Measurements from ENCODE around the gene ARHGEF9.
"Not testable (repeated sequence)": the region's sequence is repeated elsewhere in the genome, so short reads cannot be mapped to it uniquely, and the experiment has no call there.

ARHGEF9 gene

DNA sequence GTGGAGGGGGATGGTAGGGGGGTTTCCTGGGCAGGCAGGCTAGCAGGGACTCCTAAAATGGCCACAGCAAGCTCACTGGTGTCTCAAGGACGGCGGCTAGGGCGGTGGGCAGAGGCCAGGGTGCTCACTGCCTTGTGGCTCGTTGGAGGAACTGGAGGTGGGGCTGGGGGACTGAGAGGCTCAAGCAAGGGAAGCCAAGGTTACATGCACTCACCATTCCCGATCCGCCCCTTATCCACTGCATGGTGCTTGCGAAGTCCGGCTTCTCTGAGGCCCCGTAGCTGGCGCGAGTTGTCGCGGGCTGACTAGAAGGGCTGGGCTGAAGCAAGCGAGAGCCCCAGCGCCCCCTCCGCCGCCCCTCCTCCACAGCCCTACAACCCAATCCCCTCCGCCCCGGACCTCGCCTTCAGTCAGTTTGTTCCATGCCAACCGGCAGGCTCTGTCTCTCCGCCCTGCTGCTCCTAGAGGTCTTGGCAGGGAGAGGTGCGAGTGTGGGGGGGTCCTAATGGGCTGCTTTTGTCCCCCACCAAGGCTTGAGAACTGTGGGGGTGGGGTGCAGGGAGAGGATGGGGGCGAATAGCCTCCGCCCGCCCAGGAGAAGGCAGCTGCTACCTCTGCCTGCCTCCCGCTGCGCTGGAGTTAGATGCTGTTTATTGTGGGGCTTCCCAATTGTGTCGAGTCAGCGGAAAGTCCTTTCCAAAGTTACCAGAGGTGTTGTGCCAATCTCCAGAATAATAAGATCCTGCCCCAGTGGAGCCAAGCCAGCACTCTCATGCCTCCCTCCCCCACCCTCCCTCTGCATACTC, at the start of gene ARHGEF9:
ARHGEF9 (minus strand) TSS at position 313 of the 806 bp plus-strand sequence; CDS start at position 244, 69 bp downstream.
- DNase-seq, result no peak

DNA sequence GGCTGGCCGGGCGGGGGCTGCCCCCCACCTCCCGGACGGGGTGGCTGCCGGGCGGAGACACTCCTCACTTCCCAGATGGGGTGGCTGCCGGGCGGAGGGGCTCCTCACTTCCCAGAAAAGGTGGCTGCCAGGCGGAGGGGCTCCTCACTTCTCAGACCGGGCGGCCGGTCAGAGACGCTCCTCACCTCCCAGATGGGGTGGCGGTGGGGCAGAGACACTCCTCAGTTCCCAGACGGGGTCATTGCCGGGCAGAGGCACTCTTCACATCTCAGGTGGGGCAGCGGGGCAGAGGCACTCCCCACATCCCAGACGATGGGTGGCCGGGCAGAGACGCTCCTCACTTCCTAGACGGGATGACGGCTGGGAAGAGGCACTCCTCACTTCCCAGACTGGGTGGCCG, 40.4 kb upstream of the ARHGEF9 start:
- DNase-seq, result not testable (repeated sequence)

DNA sequence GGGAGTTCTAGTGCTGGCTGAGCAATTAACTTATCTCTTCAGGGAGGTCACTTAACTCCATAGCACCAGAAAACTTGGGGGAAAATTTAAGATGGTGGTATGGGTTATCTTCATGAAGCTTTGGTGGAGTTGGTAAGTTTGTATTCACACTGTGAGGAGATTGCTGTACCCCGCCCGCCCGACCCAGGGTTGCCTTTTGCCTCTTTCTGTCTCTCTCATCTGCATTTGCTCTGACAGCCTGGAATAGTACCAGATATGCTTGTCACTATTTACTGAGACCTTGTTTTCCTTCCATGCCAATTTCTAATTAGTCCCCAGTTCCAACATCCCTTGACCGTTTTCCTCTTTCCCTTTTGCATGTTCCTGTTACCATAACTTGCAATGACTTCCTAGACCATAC, 33.1 kb upstream of the ARHGEF9 start:
- DNase-seq, result no peak

DNA sequence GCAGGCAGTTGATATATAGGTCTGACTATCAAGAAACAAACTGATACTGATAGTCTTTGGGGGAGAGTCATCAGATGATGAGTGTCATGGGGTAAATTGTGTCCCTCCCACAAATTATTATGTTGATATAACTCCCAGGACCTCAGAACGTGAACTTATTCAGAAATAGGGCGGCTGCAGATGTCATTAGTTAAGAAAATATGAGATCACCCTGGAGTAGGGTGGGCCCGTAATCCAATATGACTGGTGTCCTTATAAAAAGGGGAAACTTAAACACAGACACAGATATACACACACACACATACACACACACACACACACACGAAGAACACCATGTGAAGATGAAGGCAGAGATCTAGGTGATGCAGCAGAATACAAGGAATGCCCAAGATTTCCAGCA, 32.7 kb upstream of the ARHGEF9 start:
- no peak for DNase-seq

DNA sequence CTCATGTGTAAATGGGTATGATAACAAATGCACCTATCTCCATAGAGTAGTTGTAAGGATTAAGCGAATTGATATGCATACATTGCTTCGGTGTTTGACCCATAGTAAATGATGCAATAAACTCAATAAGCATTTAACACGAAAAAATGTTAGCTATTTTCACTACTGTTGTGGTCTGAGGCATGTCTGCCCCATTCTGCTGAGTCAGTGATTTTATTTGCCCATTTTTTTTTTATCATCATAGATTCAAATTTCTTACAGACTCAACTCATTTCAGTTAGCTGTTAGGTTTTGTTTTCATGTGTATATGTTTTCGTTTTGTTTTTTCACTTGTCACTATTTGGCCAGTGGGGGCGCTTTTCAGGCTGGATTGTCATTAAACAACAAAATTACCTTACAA, 27.8 kb upstream of the ARHGEF9 start:
- no peak for DNase-seq

DNA sequence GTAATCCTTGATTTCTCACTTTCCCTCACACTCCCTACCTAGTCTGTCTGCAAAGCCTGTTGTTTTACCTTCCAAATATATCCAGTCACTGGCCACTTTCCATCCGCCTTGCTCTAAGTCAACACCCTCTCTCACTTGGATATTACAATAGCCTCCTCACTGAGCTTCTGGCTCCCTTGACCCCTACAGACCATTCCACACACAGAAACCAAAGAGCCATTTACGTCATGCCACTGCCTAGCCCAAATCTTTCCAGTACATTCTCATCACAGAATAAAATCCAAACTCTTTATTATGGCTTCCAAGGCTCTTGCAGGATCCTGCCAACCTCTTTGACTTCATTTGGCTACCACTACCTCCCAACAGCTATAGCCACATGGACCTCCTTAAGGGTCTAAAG, 25.7 kb upstream of the ARHGEF9 start:
- no peak for DNase-seq

DNA sequence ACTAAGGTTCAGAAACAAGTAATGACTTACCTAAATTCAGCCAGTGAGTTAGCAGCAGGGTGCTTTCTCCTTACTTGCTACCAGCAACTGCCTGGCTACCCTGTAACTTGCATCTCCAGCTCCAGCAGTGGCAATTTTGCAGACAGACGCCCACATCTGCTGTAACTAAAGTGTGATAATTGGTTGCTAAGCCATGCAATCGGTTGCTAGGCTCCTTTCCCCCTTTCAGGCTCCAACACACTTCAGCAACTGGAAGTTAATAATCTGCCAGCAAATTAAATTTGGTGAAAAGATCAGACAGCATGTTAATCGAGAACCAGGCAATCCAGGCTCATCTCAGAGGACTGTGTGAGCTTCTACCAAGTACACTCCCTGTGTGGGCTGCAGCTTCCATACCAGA, 24.2 kb upstream of the ARHGEF9 start:
- DNase-seq, result no peak

DNA sequence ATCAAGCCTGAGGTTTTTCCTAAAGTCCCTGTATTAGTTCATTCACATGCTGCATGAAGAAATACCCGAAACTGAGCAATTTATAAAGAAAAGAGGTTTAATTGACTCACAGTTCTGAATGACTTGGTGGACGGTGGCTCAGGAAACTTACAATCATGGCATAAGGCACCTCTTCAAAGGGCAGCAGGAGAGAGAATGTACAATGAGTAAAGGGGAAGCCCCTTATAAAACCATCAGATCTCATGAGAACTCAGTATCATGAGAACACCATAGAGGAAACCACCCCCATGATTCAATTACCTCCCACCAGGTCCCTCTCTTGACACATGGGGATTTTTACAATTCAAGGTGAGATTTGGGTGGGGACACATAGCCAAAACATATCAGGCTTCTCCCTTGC, 10.4 kb upstream of the ARHGEF9 start:
- not testable (repeated sequence) for DNase-seq

DNA sequence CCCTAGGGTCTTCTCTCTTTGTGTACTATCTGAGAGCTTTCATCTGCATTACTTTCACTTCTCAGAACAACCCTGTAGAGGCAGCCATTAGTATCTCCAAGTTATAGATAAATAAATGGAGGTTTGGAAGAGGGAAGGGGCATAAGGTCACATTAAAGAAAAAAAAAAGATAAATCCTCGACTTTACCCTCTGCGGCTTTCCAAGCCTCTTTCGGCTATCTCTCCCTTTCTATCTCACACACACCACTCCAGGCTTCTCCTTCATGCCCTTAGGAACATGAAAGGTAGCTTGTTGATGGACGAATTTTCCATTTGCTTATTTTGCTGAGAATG, 660 bp upstream of the ARHGEF9 start:
- no peak for DNase-seq

DNA sequence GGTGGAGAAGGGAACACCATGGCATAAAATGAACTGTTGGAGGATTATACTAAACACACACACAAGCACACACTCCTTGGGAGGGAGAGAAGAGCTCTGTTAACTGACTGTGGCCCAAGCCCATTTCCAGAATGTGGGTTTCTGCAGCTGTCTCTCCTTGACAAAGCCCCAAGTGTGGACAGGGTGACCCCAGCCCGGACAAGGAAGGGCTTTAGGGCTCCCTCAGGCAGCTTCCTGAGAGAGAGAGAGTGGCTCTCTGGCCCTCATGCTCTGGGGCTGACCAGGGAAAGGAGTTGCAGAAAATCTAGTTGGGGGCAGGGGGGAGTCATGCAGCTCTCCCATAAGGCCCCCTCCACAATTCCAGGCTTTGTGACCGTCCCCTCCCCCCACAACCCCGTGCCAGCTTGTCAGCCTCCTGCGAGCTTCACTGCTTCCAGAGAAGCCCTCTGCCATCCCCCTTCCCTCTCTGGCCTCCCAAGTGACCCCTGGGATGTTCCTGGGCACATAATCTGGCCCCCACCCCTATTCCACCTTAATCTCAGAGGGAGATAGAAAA, 590 bp downstream of the ARHGEF9 start:
- DNase-seq, result no peak

DNA sequence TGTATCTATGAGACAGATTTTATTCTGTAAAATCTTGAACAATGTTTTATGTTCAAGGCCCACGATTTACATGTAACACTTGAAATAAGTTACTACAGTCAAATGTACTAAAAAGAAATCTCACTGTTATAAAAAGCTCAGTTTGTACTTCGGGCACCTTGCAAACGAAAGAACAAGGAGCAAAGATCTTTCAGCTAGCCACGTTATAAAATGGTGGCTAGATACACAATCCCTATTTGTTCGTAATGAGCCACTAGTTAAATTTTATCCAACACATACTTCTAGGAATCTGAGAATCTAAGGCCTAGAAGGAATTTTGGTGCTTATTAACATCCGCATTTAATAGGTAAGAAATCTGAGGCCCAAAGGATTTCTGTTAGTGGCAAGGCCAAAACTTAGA, 2.5 kb downstream of the ARHGEF9 start:
- DNase-seq, result no peak

DNA sequence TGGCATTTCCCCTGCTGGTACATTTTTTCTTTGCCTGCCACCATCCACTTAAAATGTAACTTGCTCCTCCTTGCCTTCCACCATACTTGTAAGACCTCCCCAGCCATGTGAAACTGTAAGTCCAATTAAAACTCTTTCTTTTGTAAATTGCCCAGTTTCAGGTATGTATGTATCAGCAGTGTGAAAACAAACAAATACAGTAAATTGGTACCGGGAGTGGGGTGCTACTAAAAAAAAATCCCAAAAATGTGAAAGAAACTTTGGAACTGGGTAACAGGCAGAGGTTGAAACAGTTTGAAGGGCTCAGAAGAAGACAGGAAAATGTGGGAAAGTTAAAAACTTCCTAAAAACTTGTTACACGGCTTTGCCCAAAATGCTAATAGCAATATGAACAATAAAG, 16.3 kb downstream of the ARHGEF9 start:
- no peak for DNase-seq

DNA sequence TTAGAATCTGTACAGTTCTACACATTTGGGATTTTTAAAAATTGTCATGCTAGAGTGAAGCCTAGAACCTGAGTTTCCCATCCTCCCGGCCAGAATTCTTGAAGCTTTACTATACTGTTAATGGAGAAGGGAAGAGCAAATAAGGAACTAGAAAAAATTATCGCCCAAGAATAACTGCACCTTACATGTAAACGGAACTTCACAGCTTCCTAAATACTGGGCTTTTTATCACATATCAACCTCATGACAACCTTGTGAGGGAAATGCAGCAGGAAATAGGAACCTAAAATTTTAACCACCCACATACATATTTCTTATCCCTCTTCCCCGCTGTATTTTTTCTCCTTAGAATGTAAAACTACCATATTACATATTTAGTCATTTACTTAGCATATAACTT, 19.3 kb downstream of the ARHGEF9 start:
- no peak for DNase-seq

DNA sequence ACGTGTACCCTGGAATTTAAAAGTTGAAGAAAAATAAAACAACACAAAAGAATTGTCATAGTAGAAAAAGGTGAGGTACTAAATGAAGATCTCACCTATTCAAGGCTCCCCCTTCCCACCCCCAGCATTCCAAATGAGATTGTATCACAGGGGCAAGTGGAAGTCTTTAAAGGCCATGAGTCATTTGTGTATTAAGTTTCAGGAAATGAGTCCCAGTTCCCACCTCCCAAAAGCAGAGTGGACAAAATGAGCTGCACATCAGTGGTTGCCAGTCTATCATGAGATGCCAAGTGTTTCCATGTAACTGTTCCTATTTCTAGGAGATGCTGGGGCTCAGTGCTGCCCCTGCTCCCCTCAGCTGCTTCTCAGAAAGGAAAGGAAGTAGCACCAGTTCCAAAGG, 20.1 kb downstream of the ARHGEF9 start:
- no peak for DNase-seq

DNA sequence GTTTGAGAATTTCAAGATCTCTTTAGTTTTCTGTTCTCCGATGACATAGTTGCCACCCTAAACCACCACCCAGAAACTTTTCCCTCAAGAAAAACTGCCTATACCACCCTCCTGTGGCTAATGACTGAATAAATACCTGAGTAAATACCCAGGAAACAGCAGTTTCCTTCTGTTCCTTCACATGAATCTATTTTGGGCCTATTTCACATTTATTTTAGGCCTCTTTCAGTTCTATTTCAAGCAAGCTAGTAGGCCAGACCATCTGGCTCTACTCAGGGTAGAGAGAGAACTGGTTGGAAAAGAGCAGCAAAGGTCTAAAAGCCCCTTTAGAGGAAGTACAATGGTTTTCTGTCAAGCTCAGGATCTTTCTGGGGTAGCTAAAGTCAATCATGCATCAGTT, 23.4 kb downstream of the ARHGEF9 start:
- no peak for DNase-seq

DNA sequence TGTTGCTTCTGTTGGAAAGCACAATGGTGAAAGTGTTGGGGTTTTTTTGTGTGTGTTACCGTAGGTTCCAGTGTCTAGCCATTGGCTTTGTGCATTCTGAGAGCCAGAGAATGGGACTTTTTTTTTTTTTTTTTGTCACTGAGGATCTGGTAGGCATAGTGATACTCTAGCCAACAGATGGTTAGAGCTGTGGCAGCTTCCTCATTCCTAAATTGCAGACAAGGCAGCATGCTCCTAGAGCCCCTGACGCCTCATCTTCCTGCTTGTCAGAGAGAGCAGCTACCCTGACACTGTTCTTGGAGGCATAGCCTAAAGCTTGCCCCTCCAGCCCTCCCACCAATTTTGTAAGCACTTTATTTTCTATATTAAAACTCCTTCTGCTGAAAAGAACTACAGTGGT, 27.0 kb downstream of the ARHGEF9 start:
- no peak for DNase-seq

DNA sequence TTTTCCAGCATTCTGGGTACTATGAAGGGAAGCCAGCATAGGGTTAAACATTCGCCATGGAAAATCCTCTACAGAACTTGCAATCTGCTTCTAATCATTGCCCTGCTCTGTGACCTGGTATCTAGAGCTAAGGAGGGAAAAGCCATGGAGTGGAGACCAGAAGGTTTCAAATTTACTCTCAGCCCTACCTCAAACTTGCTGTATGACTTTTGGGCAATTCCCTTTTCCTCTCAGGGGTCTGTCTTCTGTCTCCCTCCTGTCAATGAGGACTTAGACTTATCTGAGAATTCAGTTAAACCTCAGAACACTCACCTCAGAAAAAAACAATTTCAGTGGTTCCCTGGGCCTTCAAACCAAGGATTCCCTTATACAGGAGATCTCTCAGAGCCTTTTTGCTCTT, 29.1 kb downstream of the ARHGEF9 start:
- DNase-seq, result no peak

DNA sequence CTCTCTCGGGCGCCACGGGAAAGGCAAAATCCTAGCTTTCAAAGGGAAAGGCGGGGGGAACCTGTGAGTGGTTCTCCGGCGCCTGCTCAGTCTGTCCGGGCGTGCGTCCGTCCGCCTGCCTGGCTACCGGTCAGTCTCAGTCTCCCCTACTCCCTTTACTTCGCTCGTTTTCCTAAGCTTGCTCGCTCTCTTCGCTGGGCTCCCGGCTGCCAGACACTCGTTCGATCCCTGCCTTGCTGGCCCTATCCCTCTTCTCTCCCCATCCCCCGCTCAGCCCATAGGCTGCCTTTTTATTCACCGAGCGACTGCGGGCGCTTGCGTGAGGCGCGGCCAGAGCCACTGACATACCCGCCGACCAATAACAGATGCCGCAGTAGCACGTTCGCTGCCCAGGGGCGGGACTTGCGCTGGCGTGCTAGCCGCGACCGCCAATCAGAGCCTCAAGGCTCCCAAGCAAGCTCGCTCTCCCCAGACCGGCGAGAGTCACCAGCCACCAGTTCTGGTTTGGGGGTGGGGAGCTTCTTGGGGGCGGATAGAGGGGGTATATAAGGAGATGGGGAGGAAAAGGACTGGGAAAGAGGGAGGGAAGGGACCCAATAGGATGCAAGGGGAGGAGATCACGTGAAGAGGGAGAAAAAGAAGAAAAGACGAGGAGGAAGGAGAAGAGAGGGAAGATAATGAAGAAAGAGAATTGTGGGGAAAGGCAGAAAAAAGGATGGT, 30.0 kb downstream of the ARHGEF9 start:
- peak; percentile 85 for DNase-seq

DNA sequence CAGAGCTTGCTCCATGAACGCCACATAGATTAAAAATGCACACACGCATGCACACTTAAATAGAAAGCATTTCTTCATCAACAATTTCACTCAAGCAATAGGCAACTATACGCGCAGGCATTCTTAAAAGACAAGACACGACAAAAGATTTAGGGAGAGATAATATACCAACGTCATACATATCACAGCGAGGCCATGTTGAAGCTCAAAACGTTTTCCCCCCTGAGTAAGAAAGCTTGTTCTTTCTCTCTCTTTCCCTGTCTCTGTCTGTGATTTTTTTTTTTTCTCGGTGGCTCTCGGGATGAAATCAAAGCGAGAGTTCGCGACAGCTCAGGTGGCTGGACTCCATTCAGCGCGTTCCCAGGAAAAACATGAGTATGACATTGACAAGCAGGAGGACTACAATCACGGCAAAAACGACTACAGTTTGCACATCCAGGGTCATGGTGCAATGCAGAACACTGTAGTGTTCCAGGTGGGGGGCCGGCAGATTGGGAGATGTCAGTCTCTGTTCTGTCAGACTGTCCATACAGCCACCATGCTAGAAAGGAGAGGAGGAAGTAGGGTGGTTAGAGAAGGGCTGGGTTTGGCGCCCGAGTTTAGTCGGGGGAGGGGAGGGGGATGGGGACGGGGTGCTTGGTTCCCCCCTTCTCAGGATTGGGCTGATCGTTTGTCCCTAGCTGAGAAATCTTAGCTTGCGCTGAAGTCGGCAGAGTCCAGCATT, 30.7 kb downstream of the ARHGEF9 start:
- DNase-seq, result no peak

DNA sequence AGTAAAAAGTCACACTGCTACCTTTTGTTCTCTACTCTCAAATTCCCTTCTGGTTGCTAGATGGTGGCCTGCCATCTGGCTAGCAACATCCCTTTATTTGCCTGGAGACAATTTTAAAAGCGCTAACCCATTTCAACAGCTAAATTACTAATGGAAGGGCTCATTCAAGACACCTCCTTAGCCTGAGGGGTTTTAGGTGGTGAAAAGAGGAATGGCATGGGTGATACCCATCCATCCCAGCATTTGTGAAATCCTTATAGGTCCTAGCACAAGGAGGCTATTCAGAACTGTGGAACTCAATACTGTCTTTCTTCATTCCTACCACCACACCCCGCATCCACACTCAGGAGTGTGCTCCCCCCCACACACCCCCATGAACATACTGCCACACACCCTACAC, 33.5 kb downstream of the ARHGEF9 start:
- DNase-seq, result no peak

DNA sequence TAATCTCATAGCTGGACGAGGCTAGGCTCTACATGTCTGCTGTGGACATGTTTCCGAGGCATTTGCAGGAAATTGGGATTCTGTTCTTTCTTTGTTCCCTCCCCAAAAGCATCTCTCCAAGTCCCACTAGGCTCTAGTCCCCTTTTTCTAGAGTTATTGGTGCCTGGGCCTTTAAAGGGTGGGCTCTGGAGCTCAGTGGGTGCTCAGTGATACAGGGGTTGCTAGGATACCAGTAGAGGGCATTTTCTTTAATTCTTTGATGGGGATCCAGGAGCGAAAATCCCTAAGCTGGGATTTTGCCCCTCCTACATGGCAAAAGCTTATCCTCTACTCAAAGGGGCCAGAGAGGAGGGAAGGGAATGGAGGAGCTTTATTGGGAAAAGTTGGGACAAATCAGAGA, 34.2 kb downstream of the ARHGEF9 start:
- DNase-seq, result no peak

DNA sequence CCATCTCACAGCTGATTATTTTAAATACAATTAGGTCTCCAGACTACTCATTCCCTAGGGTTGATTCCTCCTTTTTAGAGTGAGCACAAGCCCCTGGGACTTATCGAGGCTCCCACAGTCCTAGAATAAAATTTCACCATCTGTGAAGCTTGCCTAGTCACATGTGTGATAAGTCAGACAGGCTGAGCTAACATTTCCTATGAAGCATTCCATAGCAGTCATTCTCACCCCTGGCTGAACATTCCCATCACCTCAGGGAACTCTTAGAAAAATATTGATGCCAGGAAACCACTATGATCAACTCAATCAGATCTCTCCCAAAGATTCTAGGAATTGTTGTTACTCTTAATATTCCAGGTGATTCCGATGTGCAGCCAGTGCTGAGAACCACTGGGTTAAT, 37.7 kb downstream of the ARHGEF9 start:
- DNase-seq, result no peak

DNA sequence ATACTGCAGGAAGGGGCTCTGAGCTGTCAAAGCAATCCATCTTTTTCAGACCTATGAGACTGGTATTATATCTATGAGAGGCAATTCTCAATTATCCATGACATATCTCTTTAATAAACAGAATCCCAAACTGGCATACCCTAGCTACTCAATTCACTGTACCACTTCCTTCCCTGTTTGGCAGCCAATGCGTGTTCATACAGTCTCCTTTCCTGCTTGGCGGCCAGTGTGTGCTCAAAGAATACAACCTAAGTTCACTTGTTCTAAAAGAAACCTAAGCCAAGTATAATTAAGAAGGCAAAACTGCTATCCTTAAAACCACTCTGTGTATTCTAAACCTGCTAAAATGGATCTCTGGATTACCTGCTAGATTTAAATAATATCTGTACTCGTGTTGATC, 38.3 kb downstream of the ARHGEF9 start:
- DNase-seq, result no peak

DNA sequence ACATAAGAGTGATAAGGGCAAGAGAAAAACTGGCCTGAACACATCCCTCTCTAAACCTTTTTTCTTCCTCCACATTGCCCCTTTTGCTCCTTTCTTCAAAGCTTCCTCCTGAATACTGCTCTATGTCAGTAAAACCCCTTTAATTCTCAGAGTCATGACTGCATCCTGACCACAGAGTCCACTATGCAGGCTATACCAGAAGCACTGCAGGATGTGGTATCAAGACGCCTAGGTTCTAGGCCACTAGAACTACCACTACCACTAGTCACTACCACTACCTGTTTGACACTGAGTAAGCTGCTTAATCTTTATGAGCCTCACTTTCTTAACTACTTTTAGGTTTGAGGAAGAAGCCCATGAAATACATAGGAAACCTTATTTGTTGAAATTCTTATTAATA, 38.7 kb downstream of the ARHGEF9 start:
- DNase-seq, result no peak
